Tibial artery (tissue), 4 donors: ENCODE data around the gene ZNF469.

Source experiments
- DNase-seq, 2 donors: peaks; one replicate each; pipeline ENCODE4 v3.0.0-alpha.2; 2019
- H3K27ac ChIP-seq, 2 donors: fragments of 200-600 bp; sonication (generic) in 1 of 2; 1 replicate in 1 of 2; 2 replicates in 1 of 2; pipeline ENCODE4 v1.5.1; 2018 to 2019; ENCODE audit warnings: mild to moderate bottlenecking in 1 of 2
- H3K27me3 ChIP-seq, 2 donors: fragments of 200-600 bp; sonication (generic) in 1 of 2; one replicate each; pipeline versions ENCODE4 v1.5.1 to v1.6.0; 2016 to 2019
- H3K36me3 ChIP-seq, 3 donors: fragments of 200-600 bp; sonication (generic) in 2 of 3; one replicate each; pipeline ENCODE4 v1.5.1; 2016 to 2019; ENCODE audit warnings: mild to moderate bottlenecking in 2 of 3
- H3K4me1 ChIP-seq, 4 donors: fragments of 200-600 bp; sonication (generic) in 2 of 4; 1 replicate in 3 of 4; 2 replicates in 1 of 4; pipeline ENCODE4 v1.5.1; 2016 to 2019
- H3K4me3 ChIP-seq, 2 donors: fragments of 200-600 bp; sonication (generic) in 1 of 2; 1 replicate in 1 of 2; 2 replicates in 1 of 2; pipeline ENCODE4 v1.5.1; 2018 to 2019; ENCODE audit warnings: mild to moderate bottlenecking in 2 of 2
- H3K9me3 ChIP-seq, 3 donors: fragments of 200-600 bp; sonication (generic) in 1 of 3; one replicate each; pipeline ENCODE4 v1.5.1; 2016 to 2019
- CTCF ChIP-seq, 2 experiments: fragments of 200-600 bp in 1 of 2; fragments of 450-650 bp in 1 of 2; IDR thresholded peaks; one replicate each; pipeline ENCODE4 v1.5.1; 2017 to 2019; ENCODE audit warnings: antibody characterized with exemption in 2 of 2, mild to moderate bottlenecking in 1 of 2, moderate library complexity in 1 of 2
- intact Hi-C: fragments of 100-400 bp; cut with DNase I; formaldehyde crosslinking; loops from one replicate; pipeline ENCODE4 v1.15.0; 2023; ENCODE audit warnings: low total_unique reads

Gene ZNF469

GRCh38 chr16:88411951-88412576 lies 29.3 kb downstream of the ZNF469 start:
- no peaks in the 10 kb centered on the region for H3K27me3 ChIP-seq
- no peaks in the 10 kb centered on the region for H3K36me3 ChIP-seq
- no peaks in the 10 kb centered on the region for H3K9me3 ChIP-seq
- no peak for DNase-seq
- no peaks in the 10 kb centered on the region for H3K4me1 ChIP-seq
- H3K4me3 ChIP-seq = no peak overlapping the region
- intact Hi-C loops = no loop called here
- no peak for TF ChIP-seq CTCF (IDR thresholded peaks at IDR 0.05)
- H3K27ac ChIP-seq = no peak overlapping the region

GRCh38 chr16:88412766-88413165 lies 30.0 kb downstream of the ZNF469 start:
- Histone ChIP-seq H3K4me3 (no peak overlapping the region), H3K4me1 (no peaks in the 10 kb centered on the region), H3K27ac (no peak overlapping the region), H3K36me3 (no peaks in the 10 kb centered on the region), H3K9me3 (no peaks in the 10 kb centered on the region), H3K27me3 (no peaks in the 10 kb centered on the region)
- no peak for DNase-seq
- no peak for TF ChIP-seq CTCF (IDR thresholded peaks at IDR 0.05)
- intact Hi-C loops = no loop called here

- no peak for DNase-seq
- Histone ChIP-seq H3K4me3 (no peak overlapping the region), H3K36me3 (no peaks in the 10 kb centered on the region), H3K4me1 (no peaks in the 10 kb centered on the region), H3K27me3 (no peaks in the 10 kb centered on the region), H3K9me3 (no peaks in the 10 kb centered on the region), H3K27ac (no peak overlapping the region)
- TF ChIP-seq CTCF (IDR thresholded peaks at IDR 0.05) = no peak
- intact Hi-C loops = no loop called here
Observed at GRCh38 chr16:88413231-88413630, 30.5 kb downstream of the ZNF469 start.

- H3K27me3 ChIP-seq = no peaks in the 10 kb centered on the region
- H3K9me3 ChIP-seq = no peaks in the 10 kb centered on the region
- intact Hi-C loops = no loop called here
- no peak for TF ChIP-seq CTCF (IDR thresholded peaks at IDR 0.05)
- no peak overlapping the region for H3K4me3 ChIP-seq
- DNase-seq = no peak
- no peaks in the 10 kb centered on the region for H3K4me1 ChIP-seq
- H3K27ac ChIP-seq = no peak overlapping the region
- no peaks in the 10 kb centered on the region for H3K36me3 ChIP-seq
Observed at GRCh38 chr16:88413631-88414030, 30.9 kb downstream of the ZNF469 start.

GRCh38 chr16:88414521-88415380 lies 32.0 kb downstream of the ZNF469 start:
- H3K9me3 ChIP-seq = no peaks in the 10 kb centered on the region
- intact Hi-C loops = no loop called here
- no peak overlapping the region for H3K4me3 ChIP-seq
- TF ChIP-seq CTCF (IDR thresholded peaks at IDR 0.05) = no peak
- H3K4me1 ChIP-seq = no peaks in the 10 kb centered on the region
- H3K27ac ChIP-seq = no peak overlapping the region
- DNase-seq = no peak
- no peaks in the 10 kb centered on the region for H3K36me3 ChIP-seq
- no peaks in the 10 kb centered on the region for H3K27me3 ChIP-seq
